HCT116 (cell line): ENCODE results near the gene VAMP8. TPM values are rescaled to one million over a fixed set of nuclear protein-coding genes. Genes with fewer than 3 reads are reported as not detected.

Experiments
- ATAC-seq: fragments of 200-7000 bp; cut with Tn5 transposase; 2 replicates; pipeline ENCODE4 v1.9.1; 2020; ENCODE audit warnings: mild to moderate bottlenecking, moderate library complexity
- BruUV-seq: library from RNA; stranded (reverse); fragments of 400-500 nt; replicated peaks from 2 replicates; lab custom pipeline; 2021; lab: Mats Ljungman, UMichigan
- CTCF ChIA-PET: fragments of 300-600 bp; sonication (Branson Sonifier 250); formaldehyde crosslinking; loops from one replicate; lab custom pipeline; 2021; ENCODE audit warnings: antibody characterized with exemption; lab: Charles Lee
- POLR2A ChIA-PET: fragments of 300-600, 350-600 bp; sonication (Branson Sonifier 250); formaldehyde crosslinking; loops from one replicate; lab custom pipeline; 2021; ENCODE audit warnings: antibody characterized with exemption; lab: Charles Lee
- RAD21 ChIA-PET, 2 experiments: fragments of 300-600 bp; sonication (Branson Sonifier 250); formaldehyde crosslinking; loops; one replicate each; lab custom pipeline; 2023; ENCODE audit warnings: low total read pairs in 2 of 2; ENCODE audit not compliant: uncharacterized antibody in 2 of 2, unreplicated experiment in 2 of 2, low non-redundant PET in 1 of 2; lab: Charles Lee
- DNase-seq: peaks from one replicate; pipeline ENCODE4 v3.0.0-alpha.2; 2010; ENCODE audit warnings: low read depth, low spot score
- H2AFZ ChIP-seq: fragments of 200-600 bp; shearing (Covaris generic), sonication (generic); 2 replicates; pipeline ENCODE4 v1.6.1; 2017; ENCODE audit warnings: low read depth, mixed run types, mixed read lengths, antibody characterized with exemption, low read length; ENCODE audit not compliant: poor library complexity, severe bottlenecking
- H3K27ac ChIP-seq: 2 replicates; pipeline ENCODE4 v1.5.1; 2012; ENCODE audit warnings: low read depth, low read length
- H3K27me3 ChIP-seq: fragments of 200-600 bp; sonication (generic); 2 replicates; pipeline ENCODE4 v1.6.1; 2016; ENCODE audit warnings: mixed run types, low read length, mixed read lengths; ENCODE audit not compliant: insufficient read depth
- H3K36me3 ChIP-seq, 2 experiments: fragments of 200-500 bp in 1 of 2; fragments of 200-600 bp in 1 of 2; sonication (Bioruptor generic) in 1 of 2; sonication (generic) in 1 of 2; 2 replicates each; pipeline versions ENCODE4 v1.5.1 to v1.6.1; 2014 to 2016; ENCODE audit warnings: low read length in 2 of 2, inconsistent platforms in 1 of 2, mixed read lengths in 1 of 2, mixed run types in 1 of 2; ENCODE audit not compliant: insufficient read depth in 2 of 2, control insufficient read depth in 1 of 2
- H3K4me1 ChIP-seq, 2 experiments: fragments of 200-600 bp in 1 of 2; sonication (generic) in 1 of 2; 2 replicates each; pipeline versions ENCODE4 v1.5.1 to v1.6.1; 2012 to 2017; ENCODE audit warnings: low read length in 2 of 2, inconsistent platforms in 1 of 2, mild to moderate bottlenecking in 1 of 2, mixed read lengths in 1 of 2, mixed run types in 1 of 2, moderate library complexity in 1 of 2; ENCODE audit not compliant: insufficient read depth in 2 of 2, control insufficient read depth in 1 of 2
- H3K4me2 ChIP-seq: fragments of 200-600 bp; sonication (generic); 2 replicates; pipeline ENCODE4 v1.6.1; 2017; ENCODE audit warnings: mixed run types, low read length, mixed read lengths
- H3K4me3 ChIP-seq, 2 experiments: fragments of 200-600 bp in 1 of 2; sonication (generic) in 1 of 2; replicated peaks in 1 of 2; 2 replicates each; pipeline ENCODE4 v1.5.1; 2011 to 2016; ENCODE audit warnings: low read length in 2 of 2, control low read depth in 1 of 2, low read depth in 1 of 2, mild to moderate bottlenecking in 1 of 2, mixed read lengths in 1 of 2, mixed run types in 1 of 2
- H3K79me2 ChIP-seq: fragments of 200-600 bp; sonication (generic); 2 replicates; pipeline ENCODE4 v1.6.1; 2017; ENCODE audit warnings: mild to moderate bottlenecking, mixed run types, low read length, moderate library complexity, mixed read lengths; ENCODE audit not compliant: insufficient read depth
- H3K9ac ChIP-seq: fragments of 200-600 bp; sonication (generic); 2 replicates; pipeline ENCODE4 v1.6.1; 2016; ENCODE audit warnings: low read length, mixed read lengths
- H3K9me2 ChIP-seq: fragments of 200-600 bp; sonication (generic), shearing (Covaris generic); 2 replicates; pipeline ENCODE4 v1.6.1; 2017; ENCODE audit warnings: mixed run types, mild to moderate bottlenecking, moderate library complexity; ENCODE audit not compliant: insufficient read depth
- H3K9me3 ChIP-seq, 2 experiments: fragments of 200-500 bp in 1 of 2; fragments of 200-600 bp in 1 of 2; sonication (Bioruptor generic) in 1 of 2; sonication (generic) in 1 of 2; 2 replicates each; pipeline ENCODE4 v1.6.1; 2014 to 2017; ENCODE audit warnings: low read length in 2 of 2, mixed read lengths in 2 of 2, inconsistent platforms in 1 of 2, low read depth in 1 of 2, mild to moderate bottlenecking in 1 of 2, mixed run types in 1 of 2, moderate library complexity in 1 of 2; ENCODE audit not compliant: control insufficient read depth in 1 of 2, insufficient read depth in 1 of 2
- H4K20me1 ChIP-seq: fragments of 200-600 bp; sonication (generic), shearing (Covaris generic); 2 replicates; pipeline ENCODE4 v1.6.1; 2017; ENCODE audit warnings: mixed run types, mild to moderate bottlenecking, moderate library complexity; ENCODE audit not compliant: insufficient read depth
- CEBPB ChIP-seq: IDR thresholded peaks from 2 replicates; pipeline ENCODE4 v1.6.1; 2012; ENCODE audit warnings: low read depth
- EZH2 ChIP-seq: fragments of 200-600 bp; sonication (generic); IDR thresholded peaks from 2 replicates; pipeline ENCODE4 v1.6.1; 2017; ENCODE audit warnings: antibody characterized with exemption, mixed run types
- YY1 ChIP-seq: IDR thresholded peaks from 2 replicates; pipeline ENCODE4 v1.6.1; 2011; ENCODE audit warnings: low read length, low read depth, moderate library complexity, mild to moderate bottlenecking; ENCODE audit not compliant: insufficient replicate concordance; ENCODE audit errors: extremely low read depth
- intact Hi-C: fragments of 100-400 bp; cut with micrococcal nuclease; formaldehyde crosslinking; loops from 2 replicates; pipeline ENCODE4 v1.10.0; 2022
- total RNA-seq: library from RNA; stranded (reverse); gene quantifications from one replicate; pipeline ENCODE4 v1.2.1, GENCODE V29; 2021; ENCODE audit not compliant: unreplicated experiment
- TF ChIP-seq, protein P1 (sequence below): IDR thresholded peaks from 2 replicates; pipeline ENCODE4 v1.6.1; 2012

Gene VAMP8
- total RNA-seq, 1 experiment from 2014 or later: 52.6 TPM

- TF ChIP-seq YY1 (no peak), CEBPB (no peak)
- TF ChIP-seq, protein P1, sequence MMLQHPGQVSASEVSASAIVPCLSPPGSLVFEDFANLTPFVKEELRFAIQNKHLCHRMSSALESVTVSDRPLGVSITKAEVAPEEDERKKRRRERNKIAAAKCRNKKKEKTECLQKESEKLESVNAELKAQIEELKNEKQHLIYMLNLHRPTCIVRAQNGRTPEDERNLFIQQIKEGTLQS: no peak
- peaks cover 14 to 54% of the 10 kb centered on the region in 2 experiments; a peak in 3 of 4 replicates for H3K36me3 ChIP-seq
- H3K4me2 ChIP-seq: no peak overlapping the region
- H3K27ac ChIP-seq: no peak overlapping the region
- H3K9me2 ChIP-seq: no peaks in the 10 kb centered on the region
- DNase-seq (no peak), ATAC-seq (no peak)
- intact Hi-C loops: no loop called here
- CTCF ChIA-PET: interaction anchor here (0.9 to 5.0 kb wide), 4 partner anchors 10 to 135 kb away, joined by 3 to 118 read pairs (median 3); partner anchors contain the start of genes MAT2A and SH2D6
- no TSS peak for BruUV-seq
- H3K27me3 ChIP-seq: no peaks in the 10 kb centered on the region
- H3K9me3 ChIP-seq: no peaks in the 10 kb centered on the region
- no peak overlapping the region for H2AFZ ChIP-seq
- peaks cover 0 to 9% of the 10 kb centered on the region in 2 experiments; a peak in 1 of 4 replicates for H3K4me1 ChIP-seq
- RAD21 ChIA-PET: interaction anchor here in 1 of 2 experiments (1.4 kb wide), 1 partner anchor 129 kb away, joined by 3 read pairs; no protein-coding TSS in a partner anchor
- peaks cover under 1% of the 10 kb centered on the region; the same call in 1 of the 2 replicates for H3K79me2 ChIP-seq
- H3K4me3 ChIP-seq: no peak overlapping the region
- H3K9ac ChIP-seq: no peak overlapping the region
- POLR2A ChIA-PET: interaction anchor here (0.8 to 15.3 kb wide), 8 partner anchors 9 to 157 kb away, joined by 3 to 236 read pairs (median 3); partner anchors contain the start of genes MAT2A and SH2D6
- peaks cover 7% of the 10 kb centered on the region; the same call in 1 of the 2 replicates for H4K20me1 ChIP-seq
Observed at GRCh38 chr2:85548608-85548900, 28.8 kb upstream of the VAMP8 start.

GRCh38 chr2:85549095-85549494 lies 28.3 kb upstream of the VAMP8 start:
- BruUV-seq: no TSS peak
- no peak for TF ChIP-seq EZH2
- TF ChIP-seq, protein P1: no peak
- Histone ChIP-seq H3K9me3 (no peaks in the 10 kb centered on the region), H3K4me3 (no peak overlapping the region), H3K79me2 (no peaks in the 10 kb centered on the region), H3K9ac (no peak overlapping the region), H3K4me2 (no peak overlapping the region), H3K9me2 (no peaks in the 10 kb centered on the region), H3K27ac (no peak overlapping the region), H4K20me1 (peaks cover 7% of the 10 kb centered on the region; the same call in 1 of the 2 replicates), H3K4me1 (peaks cover 0 to 9% of the 10 kb centered on the region in 2 experiments; a peak in 1 of 4 replicates), H3K36me3 (peaks cover 15 to 51% of the 10 kb centered on the region in 2 experiments; a peak in 3 of 4 replicates), H3K27me3 (no peaks in the 10 kb centered on the region), H2AFZ (no peak overlapping the region)
- POLR2A ChIA-PET: interaction anchor here (0.8 to 15.3 kb wide), 6 partner anchors 9 to 136 kb away, joined by 3 to 236 read pairs (median 3); partner anchors contain the start of genes MAT2A and SH2D6
- CTCF ChIA-PET: interaction anchor here (0.9 to 5.0 kb wide), 4 partner anchors 10 to 135 kb away, joined by 3 to 118 read pairs (median 3); partner anchors contain the start of genes MAT2A and SH2D6
- ATAC-seq (no peak), DNase-seq (no peak)
- intact Hi-C loops: no loop called here
- RAD21 ChIA-PET: interaction anchor here in 1 of 2 experiments (1.4 kb wide), 1 partner anchor 129 kb away, joined by 3 read pairs; no protein-coding TSS in a partner anchor
